Natural killer cell (primary cell): ENCODE measurements around the gene PRDM1. TPM values are rescaled to one million over a fixed set of nuclear protein-coding genes. Genes with fewer than 3 reads are reported as not detected.

Source experiments
- ATAC-seq, 3 donors: fragments of 150-1000 bp in 2 of 3; fragments of 200-7000 bp in 1 of 3; cut with Tn5 transposase; 1 replicate in 1 of 3; 2 replicates in 2 of 3; pipeline ENCODE4 v1.10.0; 2021; ENCODE audit warnings: mild to moderate bottlenecking in 2 of 3, moderate library complexity in 2 of 3
- DNase-seq, 2 donors: peaks; one replicate each; pipeline versions ENCODE4 v3.0.0 to v3.0.0-alpha.2; 2013 to 2021; ENCODE audit warnings: mixed read lengths in 1 of 2
- H3K27ac ChIP-seq: one replicate; pipeline ENCODE4 v1.5.1; 2013; ENCODE audit warnings: mild to moderate bottlenecking, low read length
- H3K27me3 ChIP-seq: one replicate; pipeline ENCODE4 v1.6.1; 2013; ENCODE audit warnings: low read length; ENCODE audit not compliant: control insufficient read depth, insufficient read depth
- H3K36me3 ChIP-seq: one replicate; pipeline ENCODE4 v1.6.1; 2013; ENCODE audit warnings: low read length; ENCODE audit not compliant: control insufficient read depth, insufficient read depth
- H3K4me1 ChIP-seq: one replicate; pipeline ENCODE4 v1.6.1; 2013; ENCODE audit warnings: low read length; ENCODE audit not compliant: control insufficient read depth, insufficient read depth
- H3K4me3 ChIP-seq: one replicate; pipeline ENCODE4 v1.5.1; 2013; ENCODE audit warnings: low read length
- H3K9me3 ChIP-seq: one replicate; pipeline ENCODE4 v1.6.1; 2013; ENCODE audit warnings: low read length; ENCODE audit not compliant: control insufficient read depth, insufficient read depth
- H3K27ac Mint-ChIP-seq, 2 donors: one replicate each; pipeline ENCODE4 v1.8.0; 2022; ENCODE audit warnings: mild to moderate bottlenecking in 2 of 2, mixed read lengths in 2 of 2, moderate library complexity in 1 of 2
- H3K27me3 Mint-ChIP-seq, 2 donors: one replicate each; pipeline ENCODE4 v1.8.0; 2022; ENCODE audit warnings: low read depth in 2 of 2, mixed read lengths in 2 of 2
- H3K36me3 Mint-ChIP-seq: one replicate; pipeline ENCODE4 v1.8.0; 2022; ENCODE audit warnings: mixed read lengths
- H3K4me1 Mint-ChIP-seq, 2 donors: one replicate each; pipeline ENCODE4 v1.8.0; 2022; ENCODE audit warnings: mixed read lengths in 2 of 2
- H3K4me3 Mint-ChIP-seq: one replicate; pipeline ENCODE4 v1.8.0; 2022; ENCODE audit warnings: mild to moderate bottlenecking, moderate library complexity, mixed read lengths
- H3K9me3 Mint-ChIP-seq, 2 donors: one replicate each; pipeline ENCODE4 v1.8.0; 2022; ENCODE audit warnings: mixed read lengths in 2 of 2
- CTCF ChIP-seq: fragments of 200-600 bp; IDR thresholded peaks from one replicate; pipeline ENCODE4 v1.8.0; 2022; ENCODE audit warnings: antibody characterized with exemption
- WGBS: methylation state at CpG from one replicate; pipeline ENCODE4 v1.1.7; 2013; ENCODE audit warnings: missing lambda C conversion rate; ENCODE audit not compliant: insufficient coverage; 5-methylcytosine and 5-hydroxymethylcytosine counted together
- intact Hi-C: fragments of 100-400 bp; cut with micrococcal nuclease; formaldehyde crosslinking; loops from one replicate; pipeline ENCODE4 v1.14.2; 2022
- total RNA-seq, 4 donors: library from RNA; stranded (reverse); fragments of 120-200 nt in 1 of 4; gene quantifications; one replicate each; pipeline versions ENCODE4 v1.2.3 to v1.2.4, GENCODE V29; 2013 to 2022

PRDM1 gene
- total RNA-seq, 3 donors from 2014 or later (not counting 1 experiment from before 2014, with no cell fraction given), result 165 to 180 (median 177) TPM

GRCh38 chr6:106098383-106099234, 12.5 kb downstream of the PRDM1 start:
- H3K4me1 ChIP-seq, result peaks cover 19% of the 10 kb centered on the region
- H3K27ac ChIP-seq, result peak overlapping the region; percentile 85
- H3K27me3 Mint-ChIP-seq, result no peaks in the 10 kb centered on the region
- peak overlapping the region; percentile 98 to 99 for H3K27ac Mint-ChIP-seq
- no peaks in the 10 kb centered on the region for H3K36me3 ChIP-seq
- ATAC-seq (peak; percentile 70 to 85 (median 77)), DNase-seq (peak; percentile 66 to 86)
- no peaks in the 10 kb centered on the region for H3K9me3 ChIP-seq
- WGBS, result 33% methylated on average over 19 of the region's 19 CpGs
- peak overlapping the region; percentile 98 for H3K4me3 Mint-ChIP-seq
- intact Hi-C loops, result loop anchor here (1.0 to 5.0 kb wide), 10 partner anchors 12 to 1724 kb away; partner anchors contain the start of genes PRDM1 and SCML4
- no peaks in the 10 kb centered on the region for H3K9me3 Mint-ChIP-seq
- H3K4me1 Mint-ChIP-seq, result peaks cover 85 to 92% of the 10 kb centered on the region in 2 donors
- TF ChIP-seq CTCF, result no peak
- H3K4me3 ChIP-seq, result peak overlapping the region; percentile 80
- no peaks in the 10 kb centered on the region for H3K27me3 ChIP-seq
- H3K36me3 Mint-ChIP-seq, result peaks cover 26% of the 10 kb centered on the region

- H3K4me3 Mint-ChIP-seq, result peak overlapping the region; percentile 98
- intact Hi-C loops, result loop anchor here (2.0 to 5.0 kb wide), 5 partner anchors 18 to 1723 kb away; partner anchors contain the start of gene SCML4
- no peaks in the 10 kb centered on the region for H3K9me3 Mint-ChIP-seq
- no peak for TF ChIP-seq CTCF
- ATAC-seq (no peak), DNase-seq (no peak)
- H3K27ac Mint-ChIP-seq, result peak overlapping the region; percentile 98 to 99
- WGBS, result 59% methylated on average over 7 of the region's 7 CpGs
- H3K4me1 Mint-ChIP-seq, result peaks cover 84 to 92% of the 10 kb centered on the region in 2 donors
- peaks cover 26% of the 10 kb centered on the region for H3K36me3 Mint-ChIP-seq
- H3K27me3 Mint-ChIP-seq, result no peaks in the 10 kb centered on the region
- H3K4me1 ChIP-seq, result peaks cover 25% of the 10 kb centered on the region
- no peaks in the 10 kb centered on the region for H3K9me3 ChIP-seq
- no peaks in the 10 kb centered on the region for H3K36me3 ChIP-seq
- no peaks in the 10 kb centered on the region for H3K27me3 ChIP-seq
- H3K27ac ChIP-seq, result peak overlapping the region; percentile 85
- peak overlapping the region; percentile 80 for H3K4me3 ChIP-seq
Observed at GRCh38 chr6:106099235-106099537, 13.1 kb downstream of the PRDM1 start.

GRCh38 chr6:106100755-106101154, 14.6 kb downstream of the PRDM1 start:
- Histone ChIP-seq H3K27ac (peak overlapping the region; percentile 68), H3K36me3 (peaks cover 15% of the 10 kb centered on the region), H3K27me3 (no peaks in the 10 kb centered on the region), H3K4me3 (peak overlapping the region; percentile 80), H3K4me1 (peaks cover 35% of the 10 kb centered on the region), H3K9me3 (no peaks in the 10 kb centered on the region)
- no peaks in the 10 kb centered on the region for H3K9me3 Mint-ChIP-seq
- peak overlapping the region; percentile 98 to 99 for H3K27ac Mint-ChIP-seq
- peaks cover 84 to 90% of the 10 kb centered on the region in 2 donors for H3K4me1 Mint-ChIP-seq
- TF ChIP-seq CTCF, result no peak
- WGBS, result 56% methylated on average over 9 of the region's 9 CpGs
- peaks cover 26% of the 10 kb centered on the region for H3K36me3 Mint-ChIP-seq
- intact Hi-C loops, result no loop called here
- no peaks in the 10 kb centered on the region for H3K27me3 Mint-ChIP-seq
- peak overlapping the region; percentile 98 for H3K4me3 Mint-ChIP-seq
- no peak for ATAC-seq
- DNase-seq, result no peak
